ENCODE measurements around the gene FBXO28.

The FBXO28 gene

GRCh38 chr1:224160171-224160682, 46.3 kb downstream of the FBXO28 start:
- no peak for DNase-seq

GRCh38 chr1:224162768-224163167, 48.9 kb downstream of the FBXO28 start:
- no peak for DNase-seq

GRCh38 chr1:224163311-224163710, 49.4 kb downstream of the FBXO28 start:
- DNase-seq, result no peak

GRCh38 chr1:224168859-224169380, 55.0 kb downstream of the FBXO28 start:
- DNase-seq, result peak; percentile 15

- no peak for DNase-seq
Observed at GRCh38 chr1:224169718-224170270, 55.9 kb downstream of the FBXO28 start.

GRCh38 chr1:224170343-224170742, 56.4 kb downstream of the FBXO28 start:
- no peak for DNase-seq

- DNase-seq, result no peak
Observed at GRCh38 chr1:224170748-224171478, 57.0 kb downstream of the FBXO28 start.

GRCh38 chr1:224172229-224172628, 58.3 kb downstream of the FBXO28 start:
- no peak for DNase-seq

GRCh38 chr1:224173523-224173922, 59.6 kb downstream of the FBXO28 start:
- DNase-seq, result no peak

- DNase-seq, result peak; percentile 22
Observed at GRCh38 chr1:224175617-224176016, 61.7 kb downstream of the FBXO28 start.

- no peak for DNase-seq
Observed at GRCh38 chr1:224177356-224177999, 63.6 kb downstream of the FBXO28 start.

- DNase-seq, result no peak
Observed at GRCh38 chr1:224178894-224179293, 65.0 kb downstream of the FBXO28 start.

GRCh38 chr1:224180783-224181452, 67.0 kb downstream of the FBXO28 start:
- DNase-seq, result no peak

GRCh38 chr1:224181453-224181810, 67.5 kb downstream of the FBXO28 start:
- no peak for DNase-seq

- no peak for DNase-seq
Observed at GRCh38 chr1:224182057-224182865, 68.3 kb downstream of the FBXO28 start.

- DNase-seq, result peak; percentile 89
Observed at GRCh38 chr1:224182866-224183590, 69.1 kb downstream of the FBXO28 start, which contains the start of gene DEGS1. Gene DEGS1, plus strand, starts transcription at chr1:224183240. Its CDS starts 97 bp downstream, at chr1:224183337.

- DNase-seq, result peak; percentile 69
Observed at GRCh38 chr1:224183591-224184312, 69.8 kb downstream of the FBXO28 start.

GRCh38 chr1:224185208-224185607, 71.3 kb downstream of the FBXO28 start:
- no peak for DNase-seq

- no peak for DNase-seq
Observed at GRCh38 chr1:224188286-224188685, 74.4 kb downstream of the FBXO28 start.

- no peak for DNase-seq
Observed at GRCh38 chr1:224189561-224189960, 75.7 kb downstream of the FBXO28 start.

Data from midbrain (tissue), 1 donor.